ENCODE results near the gene DYNC1I1.

Gene DYNC1I1

GRCh38 chr7:95772298-95772770 lies at the start of gene DYNC1I1:
Gene DYNC1I1, plus strand, starts transcription at chr7:95772554. Its CDS starts 32,176 bp downstream, at chr7:95804730.
- DNase-seq (ENCODE audit: extremely low read depth in 1 of 2, low read depth in 1 of 2): peak; percentile 5

DNA sequence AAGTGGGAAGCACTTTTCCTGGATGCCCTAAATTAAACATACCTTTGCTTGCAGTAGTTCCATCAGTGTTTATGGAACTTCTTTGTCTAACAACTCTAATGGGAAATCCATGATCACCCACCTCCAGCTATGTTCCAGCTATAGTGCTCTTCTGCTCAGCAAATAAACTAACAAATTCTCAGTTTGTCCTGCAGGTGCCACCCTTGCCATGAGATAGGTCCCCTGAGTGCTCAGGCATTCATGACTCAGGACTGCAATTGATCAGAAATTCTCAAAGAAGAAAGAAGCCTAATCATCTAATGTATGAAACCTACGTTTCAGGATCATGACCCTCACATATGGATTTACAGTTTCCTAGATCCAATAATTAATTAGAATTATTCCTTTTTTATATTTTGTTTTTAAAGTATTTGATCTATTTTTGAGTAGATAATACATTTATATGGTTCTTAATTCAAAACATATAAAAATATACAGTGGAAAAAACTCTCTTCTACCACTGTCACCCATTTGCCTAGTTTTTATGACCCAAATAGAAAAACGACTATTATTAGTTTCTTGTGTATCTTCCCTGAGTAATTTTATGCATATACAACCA lies 48.7 kb upstream of the DYNC1I1 start:
- no peak for DNase-seq (ENCODE audit: extremely low read depth in 1 of 2, low read depth in 1 of 2)

GRCh38 chr7:95725205-95725604 lies 47.1 kb upstream of the DYNC1I1 start:
- no peak for DNase-seq (ENCODE audit: extremely low read depth in 1 of 2, low read depth in 1 of 2)

DNA sequence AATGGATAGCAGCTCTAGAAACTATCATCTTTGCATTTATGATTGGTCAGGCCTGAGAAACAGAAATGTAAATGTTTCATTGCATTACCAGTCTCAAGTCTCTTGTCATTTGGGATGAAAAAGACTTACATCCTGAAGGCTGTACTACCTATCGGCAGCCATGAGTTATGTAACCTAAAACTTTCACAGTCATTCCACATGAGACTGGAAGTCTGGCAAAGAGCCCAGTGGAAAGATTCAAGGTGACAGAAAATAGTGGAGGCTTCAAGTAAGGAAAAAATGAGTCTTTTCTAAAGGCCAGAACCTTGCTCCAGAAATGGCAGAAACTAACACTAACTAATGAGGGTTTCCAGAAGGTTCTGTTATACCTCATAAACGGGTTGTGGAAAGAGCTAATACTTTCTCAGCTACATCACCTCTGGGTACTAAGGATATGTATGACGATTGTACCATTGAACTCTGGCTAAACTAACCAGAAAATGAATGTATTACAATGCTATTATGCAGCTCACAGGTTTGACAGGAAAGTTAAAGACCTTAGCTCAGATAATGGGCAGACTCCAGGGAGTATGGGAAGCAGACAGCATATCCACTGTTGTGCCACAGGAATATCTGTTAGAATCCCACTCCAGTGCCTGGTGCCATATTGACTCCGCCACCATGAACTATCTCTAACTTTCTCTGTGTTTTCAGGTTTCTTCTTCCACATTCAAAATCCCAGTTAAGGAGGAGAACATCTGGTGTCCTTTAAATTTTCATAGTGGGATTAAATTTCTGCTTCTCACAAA lies 41.7 kb upstream of the DYNC1I1 start:
- DNase-seq (ENCODE audit: extremely low read depth in 1 of 2, low read depth in 1 of 2): no peak

- no peak for DNase-seq (ENCODE audit: extremely low read depth in 1 of 2, low read depth in 1 of 2)
Measured at GRCh38 chr7:95736635-95737034, 35.7 kb upstream of the DYNC1I1 start.

- no peak for DNase-seq (ENCODE audit: extremely low read depth in 1 of 2, low read depth in 1 of 2)
Measured at GRCh38 chr7:95737828-95738505, 34.4 kb upstream of the DYNC1I1 start.

GRCh38 chr7:95749044-95749443 lies 23.3 kb upstream of the DYNC1I1 start:
- no peak for DNase-seq (ENCODE audit: extremely low read depth in 1 of 2, low read depth in 1 of 2)

- no peak for DNase-seq (ENCODE audit: extremely low read depth in 1 of 2, low read depth in 1 of 2)
Measured at GRCh38 chr7:95749515-95749914, 22.8 kb upstream of the DYNC1I1 start.

GRCh38 chr7:95753440-95753839 lies 18.9 kb upstream of the DYNC1I1 start:
- DNase-seq (ENCODE audit: extremely low read depth in 1 of 2, low read depth in 1 of 2): no peak

- DNase-seq (ENCODE audit: extremely low read depth in 1 of 2, low read depth in 1 of 2): no peak
Measured at GRCh38 chr7:95755277-95755934, 16.9 kb upstream of the DYNC1I1 start.

DNA sequence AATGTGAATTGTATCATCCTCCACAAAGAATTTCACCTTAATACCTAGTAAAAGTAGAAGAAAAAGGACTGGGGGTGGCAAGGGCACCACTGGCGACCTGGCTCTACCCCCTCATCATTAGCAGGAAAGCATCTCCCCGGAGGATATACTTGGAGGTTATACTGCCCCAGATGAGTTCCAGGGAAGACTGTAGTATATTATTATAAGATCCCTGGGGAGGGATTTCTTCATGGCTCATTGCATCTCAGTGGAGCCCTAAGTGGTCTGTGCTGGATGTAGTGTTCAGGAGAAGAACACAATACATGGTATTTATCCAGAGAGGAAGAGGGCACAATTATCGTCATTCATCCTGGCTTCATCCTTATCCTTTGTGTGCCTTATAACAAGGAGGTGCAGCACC lies 14.2 kb upstream of the DYNC1I1 start:
- DNase-seq (ENCODE audit: extremely low read depth in 1 of 2, low read depth in 1 of 2): no peak

- no peak for DNase-seq (ENCODE audit: extremely low read depth in 1 of 2, low read depth in 1 of 2)
Measured at GRCh38 chr7:95766086-95766485, 6.3 kb upstream of the DYNC1I1 start.

- no peak for DNase-seq (ENCODE audit: extremely low read depth in 1 of 2, low read depth in 1 of 2)
Measured at GRCh38 chr7:95766657-95767056, 5.7 kb upstream of the DYNC1I1 start.

GRCh38 chr7:95772771-95773581 lies 622 bp downstream of the DYNC1I1 start:
- no peak for DNase-seq (ENCODE audit: extremely low read depth in 1 of 2, low read depth in 1 of 2)

GRCh38 chr7:95776561-95777185 lies 4.3 kb downstream of the DYNC1I1 start:
- no peak for DNase-seq (ENCODE audit: extremely low read depth in 1 of 2, low read depth in 1 of 2)

- DNase-seq (ENCODE audit: extremely low read depth in 1 of 2, low read depth in 1 of 2): no peak
Measured at GRCh38 chr7:95777269-95777668, 4.9 kb downstream of the DYNC1I1 start.

GRCh38 chr7:95780665-95781064 lies 8.3 kb downstream of the DYNC1I1 start:
- no peak for DNase-seq (ENCODE audit: extremely low read depth in 1 of 2, low read depth in 1 of 2)

DNA sequence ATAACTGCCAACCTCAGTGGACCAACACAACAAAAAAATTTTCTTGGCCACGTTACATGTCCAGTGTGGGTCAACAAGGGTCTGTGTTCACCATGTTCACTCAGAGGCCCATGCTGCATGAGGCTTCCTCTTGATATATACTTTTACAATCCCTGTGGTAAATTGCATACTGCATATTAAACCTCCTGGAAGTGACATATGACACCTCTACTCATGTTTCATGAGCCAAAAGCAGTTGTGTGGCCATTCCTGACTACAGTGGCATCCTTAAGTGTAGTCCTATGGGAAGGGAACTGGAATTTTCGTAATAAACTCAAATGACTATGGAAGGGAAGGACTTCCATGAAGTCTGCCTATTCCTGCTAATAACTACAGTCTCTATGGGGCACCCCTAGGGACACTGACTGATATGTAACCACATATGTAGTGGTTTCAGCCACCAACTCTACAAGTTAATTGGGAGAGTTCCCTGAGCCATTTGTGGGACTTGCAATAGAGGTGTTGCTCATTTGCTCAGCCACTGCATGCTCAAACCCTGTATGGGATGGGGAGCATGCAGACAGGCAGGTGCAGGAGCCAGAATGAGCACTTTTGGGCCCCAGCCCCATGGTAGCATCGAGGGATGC lies 9.7 kb downstream of the DYNC1I1 start:
- no peak for DNase-seq (ENCODE audit: extremely low read depth in 1 of 2, low read depth in 1 of 2)

DNA sequence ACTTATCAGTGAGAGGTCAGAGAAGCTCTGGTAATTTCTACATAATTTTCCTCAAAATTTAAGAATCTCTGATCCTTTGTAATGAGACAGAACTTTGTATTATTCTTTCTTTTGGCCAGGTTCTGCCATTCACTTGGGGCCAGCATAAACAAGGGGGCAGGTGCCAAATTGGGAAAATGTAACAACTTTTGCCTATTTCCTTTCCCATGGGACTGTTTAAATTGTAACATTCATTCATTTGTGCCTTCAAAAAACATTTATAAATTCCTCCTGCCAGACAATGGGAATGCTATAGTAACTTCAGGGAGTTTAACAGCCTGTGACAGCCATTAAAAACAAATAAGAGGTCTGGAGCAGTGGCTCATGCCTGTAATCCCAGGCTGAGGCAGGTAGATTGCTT lies 12.4 kb downstream of the DYNC1I1 start:
- no peak for DNase-seq (ENCODE audit: extremely low read depth in 1 of 2, low read depth in 1 of 2)

- DNase-seq (ENCODE audit: extremely low read depth in 1 of 2, low read depth in 1 of 2): no peak
Measured at GRCh38 chr7:95788258-95788657, 15.9 kb downstream of the DYNC1I1 start.

Measured in stimulated activated CD8-positive, alpha-beta memory T cell treated with anti-CD3 and anti-CD28 coated beads, Interleukin-7, amount 100 ng/mL, for 48 hours (primary cell).